Large intestine (tissue), 3 donors: Measurements from ENCODE around the gene ELAVL3. TPM values are rescaled to one million over a fixed set of nuclear protein-coding genes. Genes with fewer than 3 reads are reported as not detected.
"Not testable (repeated sequence)": the region's sequence is repeated elsewhere in the genome, so short reads cannot be mapped to it uniquely, and the experiment has no call there.

Experiments used
- DNase-seq, 2 donors: peaks; one replicate each; pipeline versions ENCODE4 v3.0.0 to v3.0.0-alpha.2; 2013
- H3K27ac ChIP-seq: one replicate; pipeline ENCODE4 v1.5.1; 2013; ENCODE audit warnings: low read length
- H3K27me3 ChIP-seq: 2 replicates; pipeline ENCODE4 v1.6.1; 2013; ENCODE audit warnings: low read length; ENCODE audit not compliant: control insufficient read depth, insufficient read depth
- H3K36me3 ChIP-seq: 2 replicates; pipeline ENCODE4 v1.6.1; 2013; ENCODE audit warnings: low read length; ENCODE audit not compliant: control insufficient read depth, insufficient read depth
- H3K4me1 ChIP-seq: one replicate; pipeline ENCODE4 v1.6.1; 2013; ENCODE audit warnings: low read length; ENCODE audit not compliant: control insufficient read depth, insufficient read depth
- H3K4me3 ChIP-seq: one replicate; pipeline ENCODE4 v1.5.1; 2013; ENCODE audit warnings: low read length
- H3K9me3 ChIP-seq: one replicate; pipeline ENCODE4 v1.6.1; 2013; ENCODE audit warnings: mild to moderate bottlenecking, low read depth, low read length, moderate library complexity; ENCODE audit not compliant: control insufficient read depth
- WGBS: methylation state at CpG from one replicate; pipeline ENCODE4 v1.1.5; 2013; ENCODE audit warnings: low lambda C conversion rate; ENCODE audit not compliant: insufficient coverage; 5-methylcytosine and 5-hydroxymethylcytosine counted together
- polyA plus RNA-seq: library from polyadenylated mRNA; unstranded; fragments of 120-200 nt; gene quantifications from one replicate; pipeline ENCODE4 v1.2.1, GENCODE V29; 2013

ELAVL3 gene
- polyA plus RNA-seq, 1 donor = 4.2 TPM

DNA sequence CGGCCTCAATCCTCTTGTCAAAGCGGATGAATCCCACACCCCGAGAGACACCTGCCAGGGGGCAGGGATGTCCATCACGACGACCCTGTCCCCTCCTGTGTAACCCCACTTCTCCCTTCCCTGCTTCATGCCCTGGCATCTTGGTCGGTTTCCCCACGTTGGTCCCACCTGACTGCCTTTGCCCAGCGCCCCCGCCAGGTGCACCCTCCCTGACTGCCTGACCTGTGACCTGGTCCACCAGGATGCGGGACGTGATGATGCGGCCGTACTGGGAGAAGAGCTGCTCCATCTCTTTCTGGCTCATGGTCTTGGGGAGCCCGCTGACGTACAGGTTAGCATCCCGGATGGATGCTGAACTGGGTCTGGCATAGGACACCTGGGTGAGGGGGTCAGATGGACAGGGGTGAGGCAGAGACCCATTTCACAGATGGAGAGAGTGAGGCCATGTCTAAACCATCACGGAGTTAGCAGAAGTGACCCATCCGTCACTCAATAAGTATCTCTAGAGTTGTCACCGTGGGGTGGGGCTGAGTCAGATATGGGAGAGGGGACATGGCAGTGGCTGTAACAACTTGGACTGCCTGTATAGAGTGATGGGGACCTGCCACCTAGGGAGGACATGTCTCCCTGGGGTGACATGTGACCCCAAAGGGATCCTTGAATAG lies 22.5 kb downstream of the ELAVL3 start:
- no peak for DNase-seq
- no peaks in the 10 kb centered on the region for H3K9me3 ChIP-seq
- no peaks in the 10 kb centered on the region for H3K4me1 ChIP-seq
- H3K27me3 ChIP-seq = peaks cover 10% of the 10 kb centered on the region
- H3K27ac ChIP-seq = no peak overlapping the region
- H3K4me3 ChIP-seq = no peak overlapping the region
- no CpG with 5 or more reads among the region's 19 CpGs for WGBS
- no peaks in the 10 kb centered on the region for H3K36me3 ChIP-seq

DNA sequence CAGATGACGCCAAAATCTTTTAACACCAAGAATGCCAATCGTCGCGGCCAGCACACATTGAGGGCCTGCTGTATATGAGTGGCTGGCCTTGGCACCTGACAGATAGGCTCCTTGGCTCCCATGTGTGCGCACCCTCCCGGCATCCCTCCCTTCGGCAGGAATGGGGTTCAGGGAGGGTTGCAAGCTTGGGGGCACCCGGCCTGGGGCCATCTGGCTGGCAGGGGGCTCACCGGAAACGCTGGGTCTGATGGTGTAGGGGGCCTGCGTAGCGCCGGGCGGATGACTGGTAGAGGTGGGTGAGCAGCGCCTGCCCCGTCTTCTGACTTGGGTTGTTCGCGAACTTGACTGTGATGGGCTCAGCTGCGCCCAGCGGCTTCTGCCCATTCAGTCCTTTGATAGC lies 23.0 kb downstream of the ELAVL3 start:
- no peaks in the 10 kb centered on the region for H3K36me3 ChIP-seq

DNA sequence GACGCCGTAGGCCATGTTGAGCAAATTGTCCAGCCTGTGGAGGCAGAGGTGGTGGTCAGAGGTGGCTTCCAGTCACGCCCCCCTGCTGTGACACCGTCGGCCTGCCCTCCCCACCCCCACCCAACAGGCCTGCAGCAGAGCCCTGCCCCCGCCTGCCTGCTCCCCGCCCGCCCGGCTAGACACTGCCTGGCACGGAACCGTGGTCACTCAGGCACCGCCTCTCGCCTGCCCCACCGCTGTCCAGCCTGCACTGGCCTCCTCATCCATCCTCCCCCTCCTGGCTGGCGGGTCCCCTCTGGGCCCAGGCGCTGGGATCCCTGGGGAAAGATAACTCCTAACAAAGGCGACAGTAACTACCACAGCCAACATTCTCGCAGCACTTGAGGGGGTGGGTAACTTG lies 23.7 kb downstream of the ELAVL3 start:
- WGBS = no CpG with 5 or more reads among the region's 18 CpGs
- DNase-seq = no peak
- Histone ChIP-seq H3K4me1 (no peaks in the 10 kb centered on the region), H3K36me3 (no peaks in the 10 kb centered on the region), H3K9me3 (no peaks in the 10 kb centered on the region), H3K4me3 (no peak overlapping the region), H3K27me3 (peaks cover 10% of the 10 kb centered on the region), H3K27ac (no peak overlapping the region)

More for the DNA sequence above, 23.0 kb downstream of the ELAVL3 start:
- H3K4me3 ChIP-seq = no peak overlapping the region
- peaks cover 10% of the 10 kb centered on the region for H3K27me3 ChIP-seq
- no peaks in the 10 kb centered on the region for H3K4me1 ChIP-seq
- H3K9me3 ChIP-seq = no peaks in the 10 kb centered on the region
- 100% methylated on average over 2 of the region's 20 CpGs for WGBS
- DNase-seq = no peak
- H3K27ac ChIP-seq = no peak overlapping the region

DNA sequence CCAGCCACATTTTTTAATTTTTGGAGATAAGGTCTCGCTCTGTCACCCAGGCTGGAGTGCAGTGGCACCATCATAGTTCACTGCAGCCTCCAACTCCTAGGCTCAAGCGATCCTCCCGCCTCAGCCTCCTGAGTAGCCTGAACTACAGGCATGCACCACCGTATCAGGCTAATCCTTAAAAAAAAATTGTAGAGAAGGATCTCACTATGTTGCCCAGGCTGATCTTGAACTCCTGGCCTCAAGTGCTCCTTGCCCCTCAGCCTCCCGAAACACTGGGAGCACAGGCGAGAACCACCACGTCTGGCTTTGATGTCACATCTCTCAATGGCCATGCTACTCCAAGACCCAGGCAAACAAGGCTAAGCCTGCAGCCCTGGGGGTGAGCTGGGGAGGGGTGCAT lies 24.2 kb downstream of the ELAVL3 start:
- no peak for DNase-seq
- no peak overlapping the region for H3K27ac ChIP-seq
- H3K9me3 ChIP-seq = no peaks in the 10 kb centered on the region
- no peaks in the 10 kb centered on the region for H3K36me3 ChIP-seq
- H3K27me3 ChIP-seq = peaks cover 10% of the 10 kb centered on the region
- no peaks in the 10 kb centered on the region for H3K4me1 ChIP-seq
- WGBS = no CpG with 5 or more reads among the region's 7 CpGs
- no peak overlapping the region for H3K4me3 ChIP-seq

DNA sequence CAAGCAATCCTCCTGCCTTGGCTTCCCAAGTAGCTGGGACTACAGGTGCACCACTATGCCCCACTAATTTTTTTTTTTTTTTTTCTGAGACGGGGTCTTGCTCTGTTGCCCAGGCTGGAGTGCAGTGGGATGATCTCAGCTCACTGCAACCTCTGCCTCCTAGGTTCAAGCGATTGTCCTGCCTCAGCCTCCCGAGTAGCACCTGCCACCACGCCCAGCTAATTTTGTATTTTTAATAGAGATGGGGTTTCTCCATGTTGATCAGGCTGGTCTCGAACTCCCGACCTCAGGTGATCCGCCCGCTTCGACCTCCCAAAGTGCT lies 25.7 kb downstream of the ELAVL3 start:
- not testable (repeated sequence) for H3K36me3 ChIP-seq, H3K9me3 ChIP-seq, H3K27ac ChIP-seq, DNase-seq, H3K4me1 ChIP-seq, H3K4me3 ChIP-seq
- peaks cover 10% of the 10 kb centered on the region for H3K27me3 ChIP-seq
- WGBS = no CpG with 5 or more reads among the region's 9 CpGs

DNA sequence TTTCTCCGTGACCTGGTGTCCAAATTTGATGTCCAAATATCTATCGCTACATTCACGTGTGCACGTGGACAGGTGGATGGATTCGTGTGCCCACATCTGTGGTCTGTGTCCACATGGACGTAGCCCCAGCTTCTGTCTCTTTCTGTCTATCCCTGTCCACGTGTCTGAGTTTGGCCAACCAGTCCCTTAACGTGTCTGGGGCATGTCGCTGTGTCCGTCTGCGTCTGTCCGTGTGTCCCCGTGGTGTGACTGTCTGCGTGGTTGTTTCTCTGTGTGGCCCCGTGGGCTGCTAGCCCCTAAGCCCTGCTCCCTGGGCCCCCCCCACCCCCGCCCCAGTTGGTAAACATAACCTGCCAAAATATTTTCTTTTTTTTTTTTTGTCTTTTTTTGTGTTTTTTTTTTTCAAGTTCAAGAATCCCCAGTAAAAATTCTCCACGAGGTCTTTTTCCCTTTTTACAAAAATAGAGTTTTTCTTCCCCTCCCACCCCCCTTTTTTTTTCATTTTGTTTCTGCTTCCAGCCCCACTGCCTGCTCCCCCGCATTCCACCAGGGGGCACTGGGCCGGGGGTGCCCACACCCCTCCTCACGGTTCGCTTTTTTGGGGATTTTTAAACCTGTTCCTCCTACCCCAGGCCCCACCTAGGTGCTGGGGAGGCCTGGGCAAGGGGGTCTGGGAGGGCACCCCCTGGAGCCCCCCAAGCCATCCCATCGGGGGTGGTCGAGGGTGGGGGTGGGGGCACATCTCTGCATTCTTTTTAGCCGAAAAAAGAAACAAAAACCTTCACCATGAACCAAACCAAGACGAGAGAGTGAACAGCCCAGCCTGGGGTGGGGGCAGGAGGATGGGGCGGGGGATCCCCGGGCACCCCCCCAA lies 27.1 kb downstream of the ELAVL3 start:
- WGBS = 14% methylated on average over 3 of the region's 27 CpGs
- Histone ChIP-seq H3K27ac (no peak overlapping the region), H3K4me3 (no peak overlapping the region), H3K27me3 (peaks cover 10% of the 10 kb centered on the region), H3K36me3 (peaks cover 15% of the 10 kb centered on the region), H3K4me1 (no peaks in the 10 kb centered on the region), H3K9me3 (no peaks in the 10 kb centered on the region)
- DNase-seq = no peak

DNA sequence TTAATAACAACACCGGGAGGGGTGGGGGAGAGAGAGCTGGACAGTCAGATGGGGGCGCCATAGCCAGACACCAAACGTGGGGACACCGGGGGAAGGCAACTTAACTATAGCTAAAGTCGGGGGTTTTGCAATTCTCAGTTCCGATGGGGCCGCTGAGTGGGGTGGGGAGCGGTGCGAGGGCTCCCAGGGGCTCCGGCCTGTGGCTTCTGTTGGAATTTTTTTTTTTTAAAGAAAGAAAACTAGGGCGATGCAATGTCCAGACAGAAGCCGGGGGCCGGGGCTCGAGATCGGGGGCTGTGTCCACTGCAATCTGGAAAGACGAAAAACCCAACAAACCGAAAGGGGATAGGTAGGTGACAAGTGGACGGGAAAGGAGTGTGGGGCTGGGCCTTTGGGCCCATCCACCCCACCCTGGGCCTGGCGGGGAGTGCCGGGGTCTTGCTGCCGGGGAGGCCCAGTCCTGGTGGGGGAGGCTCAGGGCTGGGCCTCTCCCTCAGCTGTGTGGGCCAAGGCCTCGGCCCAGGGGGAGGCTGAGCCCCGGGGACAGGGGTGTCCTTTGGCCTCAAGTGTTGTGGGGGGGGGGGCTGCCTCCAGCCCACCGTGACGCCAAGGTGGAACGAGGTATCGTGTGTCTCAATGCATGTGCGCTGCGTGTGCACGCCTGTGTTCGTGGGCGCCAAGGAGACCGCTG lies 28.1 kb downstream of the ELAVL3 start:
- H3K4me3 ChIP-seq = no peak overlapping the region
- no peaks in the 10 kb centered on the region for H3K9me3 ChIP-seq
- no peaks in the 10 kb centered on the region for H3K4me1 ChIP-seq
- peaks cover 8% of the 10 kb centered on the region for H3K27me3 ChIP-seq
- H3K36me3 ChIP-seq = peaks cover 24% of the 10 kb centered on the region
- no peak overlapping the region for H3K27ac ChIP-seq
- 83% methylated on average over 6 of the region's 33 CpGs for WGBS
- DNase-seq = no peak

DNA sequence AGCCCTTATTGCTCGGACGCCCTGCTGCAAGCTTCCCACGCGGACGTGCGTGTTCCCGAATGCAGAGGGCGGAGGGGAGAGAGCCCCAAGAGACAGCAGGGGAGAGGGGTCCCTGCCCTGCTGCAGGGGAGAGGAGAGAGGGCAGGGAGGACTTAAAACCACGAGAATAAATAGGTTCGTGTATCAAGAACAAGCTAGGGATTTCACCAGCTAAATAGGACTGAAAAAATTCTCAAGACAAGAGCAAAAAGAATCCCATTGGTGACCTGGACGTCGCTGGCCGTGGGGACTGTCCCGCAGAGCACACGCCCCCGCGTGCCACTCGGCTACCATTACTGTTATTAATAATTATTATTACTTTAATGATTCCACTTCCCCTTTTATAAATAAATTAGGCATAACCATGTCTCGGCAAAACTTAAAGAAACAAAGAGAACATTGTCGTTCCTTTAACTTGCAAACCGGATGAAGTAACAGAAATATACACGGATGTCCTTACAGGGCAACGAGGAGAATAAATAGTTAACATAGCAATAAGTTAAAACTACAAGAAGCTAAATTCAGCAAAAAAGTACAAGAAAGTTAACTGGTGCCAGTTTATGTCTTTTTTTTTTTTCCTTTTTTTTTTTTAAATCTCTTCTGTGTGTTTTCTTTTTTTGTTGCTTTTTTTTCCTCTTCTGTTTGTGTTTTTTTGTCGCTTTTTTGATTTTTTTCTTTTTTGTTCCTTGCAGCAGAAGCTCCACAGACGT lies 28.8 kb downstream of the ELAVL3 start:
- 51% methylated on average over 5 of the region's 25 CpGs for WGBS
- Histone ChIP-seq H3K4me3 (no peak overlapping the region), H3K27me3 (peaks cover 2% of the 10 kb centered on the region), H3K4me1 (no peaks in the 10 kb centered on the region), H3K9me3 (no peaks in the 10 kb centered on the region), H3K27ac (no peak overlapping the region), H3K36me3 (peaks cover 32% of the 10 kb centered on the region)
- DNase-seq = peak in 1 of 2 donors; percentile 13

DNA sequence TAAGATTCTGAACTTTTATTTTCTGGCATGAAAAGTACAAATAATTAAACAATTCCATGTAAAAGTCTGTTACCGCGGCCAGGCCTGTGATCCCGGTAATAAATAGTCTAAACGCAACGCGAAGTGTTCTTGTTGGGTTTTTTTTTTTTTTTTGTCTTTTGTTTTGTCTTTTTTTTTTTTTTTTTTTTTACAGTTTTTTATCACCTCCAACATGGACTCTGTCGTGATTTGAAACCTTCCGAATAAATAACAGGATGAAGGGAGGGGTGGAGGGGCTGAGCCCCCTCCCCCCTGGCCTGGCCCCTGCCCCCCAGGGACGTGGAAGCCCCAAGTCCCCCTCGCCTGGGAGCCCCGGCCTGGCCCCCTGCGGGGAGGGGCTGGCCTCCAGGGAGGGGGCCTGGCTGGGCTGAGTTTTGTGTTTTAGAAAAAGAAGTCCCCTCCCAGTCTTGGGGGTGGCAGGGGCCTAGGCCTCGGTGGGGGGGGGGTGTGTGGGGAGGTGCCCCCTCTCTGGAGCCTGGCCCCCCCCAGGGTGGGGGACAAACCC lies 29.4 kb downstream of the ELAVL3 start:
- Histone ChIP-seq H3K4me1 (no peaks in the 10 kb centered on the region), H3K27me3 (peaks cover 2% of the 10 kb centered on the region), H3K27ac (no peak overlapping the region), H3K9me3 (no peaks in the 10 kb centered on the region), H3K36me3 (peaks cover 34% of the 10 kb centered on the region), H3K4me3 (no peak overlapping the region)
- DNase-seq = no peak
- WGBS = 34% methylated on average over 6 of the region's 13 CpGs
